GM21526 (cell line): ENCODE measurements around the gene PVALEF.

Source experiments
- ATAC-seq: cut with Tn5 transposase; IDR thresholded peaks from one replicate; pipeline ENCODE4 v1.9.1; 2021; ENCODE audit warnings: moderate library complexity; ENCODE audit not compliant: unreplicated experiment, low FRiP score

PVALEF gene

GRCh38 chr17:81179861-81180260, 14.6 kb downstream of the PVALEF start:
- no peak for ATAC-seq

- ATAC-seq = no peak
Measured at GRCh38 chr17:81180836-81181810, 15.8 kb downstream of the PVALEF start.

- ATAC-seq = no peak
Measured at GRCh38 chr17:81181811-81182185, 16.5 kb downstream of the PVALEF start.

- no peak for ATAC-seq
Measured at GRCh38 chr17:81182596-81182995, 17.3 kb downstream of the PVALEF start.

- ATAC-seq = no peak
Measured at GRCh38 chr17:81183316-81183715, 18.0 kb downstream of the PVALEF start.

- ATAC-seq = no peak
Measured at GRCh38 chr17:81183807-81184206, 18.5 kb downstream of the PVALEF start.

GRCh38 chr17:81184555-81184954, 19.2 kb downstream of the PVALEF start:
- no peak for ATAC-seq

GRCh38 chr17:81186203-81186602, 20.9 kb downstream of the PVALEF start:
- no peak for ATAC-seq

- ATAC-seq = no peak
Measured at GRCh38 chr17:81187120-81187519, 21.8 kb downstream of the PVALEF start.

GRCh38 chr17:81187586-81188490, 22.5 kb downstream of the PVALEF start:
- no peak for ATAC-seq

GRCh38 chr17:81188491-81188840, 23.2 kb downstream of the PVALEF start:
- ATAC-seq = no peak

- no peak for ATAC-seq
Measured at GRCh38 chr17:81189016-81189415, 23.7 kb downstream of the PVALEF start.

- no peak for ATAC-seq
Measured at GRCh38 chr17:81189670-81190530, 24.6 kb downstream of the PVALEF start.

- no peak for ATAC-seq
Measured at GRCh38 chr17:81190591-81190990, 25.3 kb downstream of the PVALEF start.

- ATAC-seq = no peak
Measured at GRCh38 chr17:81191116-81191515, 25.8 kb downstream of the PVALEF start.

GRCh38 chr17:81191646-81192045, 26.3 kb downstream of the PVALEF start:
- ATAC-seq = no peak

- no peak for ATAC-seq
Measured at GRCh38 chr17:81192386-81193050, 27.2 kb downstream of the PVALEF start.

- no peak for ATAC-seq
Measured at GRCh38 chr17:81193051-81193410, 27.7 kb downstream of the PVALEF start.

GRCh38 chr17:81193470-81194224, 28.3 kb downstream of the PVALEF start:
- ATAC-seq = no peak
